ENCODE results near the gene CRYGS. TPM values are rescaled to one million over a fixed set of nuclear protein-coding genes. Genes with fewer than 3 reads are reported as not detected.

CRYGS gene
- total RNA-seq: 1 to 10 TPM in 2 of 4 donors, under 1 TPM in 1, not detected in 1; 0.39 to 3.1 (median 3.1) TPM

DNA sequence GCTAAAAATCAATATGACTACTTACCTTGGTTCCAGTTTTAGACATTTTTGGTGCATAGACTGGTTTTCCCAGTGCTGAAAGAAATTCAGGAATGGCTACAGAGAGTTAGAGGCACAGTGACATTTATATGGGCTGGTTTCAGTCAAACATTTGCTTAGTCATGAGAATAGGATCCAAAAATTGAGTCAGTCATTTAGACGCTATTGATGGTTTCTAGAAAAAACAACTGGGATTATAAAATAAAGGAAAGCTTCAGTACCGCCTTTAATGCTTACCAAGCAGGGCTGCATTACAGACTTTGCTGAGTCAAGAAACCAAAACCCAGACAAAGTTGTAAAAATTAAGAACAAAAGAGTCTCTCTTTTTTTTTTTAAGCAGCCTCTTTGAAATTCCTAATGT lies at the start of gene CRYGS:
CRYGS (minus strand) TSS at position 100 of the 400 bp plus-strand sequence; CDS start at position 46, 54 bp downstream.
- no peak for ATAC-seq

GRCh38 chr3:186593862-186594261 lies 49.7 kb upstream of the CRYGS start:
- TF ChIP-seq POLR2A (IDR thresholded peaks at IDR 0.05) (no peak), EP300 (IDR thresholded peaks at IDR 0.05) (no peak), CTCF (IDR thresholded peaks at IDR 0.05) (no peak), POLR2AphosphoS5 (IDR thresholded peaks at IDR 0.05) (no peak)
- peaks cover 8% of the 10 kb centered on the region for H3K27me3 ChIP-seq
- no peaks in the 10 kb centered on the region for H3K36me3 ChIP-seq
- ATAC-seq: no peak
- H3K9me3 ChIP-seq: no peaks in the 10 kb centered on the region
- 73 to 96% methylated on average over 3 of the region's 3 CpGs for WGBS, 2 donors (ENCODE audit: low coverage in 1 of 2)
- no peaks in the 10 kb centered on the region for H3K4me1 ChIP-seq
- no peak overlapping the region for H3K4me3 ChIP-seq
- H3K27ac ChIP-seq: no peak overlapping the region

More for the DNA sequence above, at the start of gene CRYGS:
- Histone ChIP-seq H3K4me1 (peaks cover 0 to 12% (median 3%) of the 10 kb centered on the region in 3 donors), H3K27ac (no peak within 1 kb of the TSS), H3K4me3 (no peak within 1 kb of the TSS), H3K27me3 (no peaks in the 10 kb centered on the region), H3K9me3 (no peaks in the 10 kb centered on the region), H3K36me3 (peaks cover 0 to 47% of the 10 kb centered on the region in 2 donors)
- WGBS, 2 donors (ENCODE audit: low coverage in 1 of 2): 72 to 86% methylated on average over 2 of the region's 2 CpGs
- TF ChIP-seq POLR2AphosphoS5 (IDR thresholded peaks at IDR 0.05) (no peak), POLR2A (IDR thresholded peaks at IDR 0.05) (no peak), CTCF (IDR thresholded peaks at IDR 0.05) (no peak), EP300 (IDR thresholded peaks at IDR 0.05) (no peak)

GRCh38 chr3:186592682-186593081 lies 48.5 kb upstream of the CRYGS start:
- no peak for ATAC-seq

DNA sequence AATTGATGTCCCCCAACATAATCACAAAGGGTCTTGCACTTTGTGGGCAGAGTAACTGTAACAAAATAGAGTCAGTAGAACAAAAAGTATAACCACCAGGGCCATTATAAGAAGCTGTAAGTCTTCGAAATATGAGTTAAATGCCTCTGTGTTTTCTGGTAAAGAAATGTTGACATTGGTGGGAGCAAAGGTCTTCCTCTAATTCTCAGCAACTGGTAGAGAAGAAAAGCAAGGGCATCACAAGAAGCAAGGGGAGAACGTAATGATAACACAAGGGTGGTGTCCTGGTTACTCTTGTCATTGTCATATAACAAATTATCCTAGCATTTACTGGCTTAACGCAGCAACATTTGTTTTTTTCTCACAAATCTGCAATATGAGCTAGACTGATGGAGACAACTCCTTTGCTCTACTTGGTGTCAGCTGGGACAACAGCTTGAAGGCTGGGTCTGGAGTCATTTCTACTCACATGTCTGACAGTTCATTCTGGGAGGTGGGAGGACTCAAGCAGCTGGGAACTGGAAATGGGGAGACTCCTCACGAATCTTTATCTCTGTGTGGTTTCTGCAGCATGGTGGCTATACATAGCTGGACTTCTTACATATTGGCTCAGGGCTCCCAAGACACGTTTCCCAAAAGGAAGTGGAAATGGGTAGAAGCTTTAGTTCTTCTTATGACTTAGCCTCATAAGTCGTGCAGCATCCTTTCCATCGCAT lies 46.6 kb upstream of the CRYGS start:
- Histone ChIP-seq H3K27me3 (peaks cover 8% of the 10 kb centered on the region), H3K27ac (no peak overlapping the region), H3K36me3 (peaks cover 0 to 11% of the 10 kb centered on the region in 2 donors), H3K4me3 (no peak overlapping the region), H3K4me1 (no peaks in the 10 kb centered on the region), H3K9me3 (no peaks in the 10 kb centered on the region)
- 58 to 67% methylated on average over 3 to 7 of the region's 7 CpGs for WGBS, 2 donors (ENCODE audit: low coverage in 1 of 2)
- ATAC-seq: no peak
- no peak for TF ChIP-seq POLR2A (IDR thresholded peaks at IDR 0.05)
- no peak for TF ChIP-seq CTCF (IDR thresholded peaks at IDR 0.05)
- TF ChIP-seq POLR2AphosphoS5 (IDR thresholded peaks at IDR 0.05): no peak
- TF ChIP-seq EP300 (IDR thresholded peaks at IDR 0.05): no peak

More at GRCh38 chr3:186592682-186593081, 48.5 kb upstream of the CRYGS start:
- 87 to 93% methylated on average over 4 of the region's 4 CpGs for WGBS, 2 donors (ENCODE audit: low coverage in 1 of 2)
- Histone ChIP-seq H3K27ac (no peak overlapping the region), H3K4me3 (no peak overlapping the region), H3K4me1 (no peaks in the 10 kb centered on the region), H3K36me3 (no peaks in the 10 kb centered on the region), H3K27me3 (peaks cover 8% of the 10 kb centered on the region), H3K9me3 (no peaks in the 10 kb centered on the region)
- TF ChIP-seq POLR2A (IDR thresholded peaks at IDR 0.05) (no peak), EP300 (IDR thresholded peaks at IDR 0.05) (no peak), CTCF (IDR thresholded peaks at IDR 0.05) (no peak), POLR2AphosphoS5 (IDR thresholded peaks at IDR 0.05) (no peak)

All from gastroesophageal sphincter (tissue), 4 donors.